Measurements from ENCODE around the gene SHANK1. TPM values are rescaled to one million over a fixed set of nuclear protein-coding genes. Genes with fewer than 3 reads are reported as not detected.

The SHANK1 gene
- total RNA-seq, 1 experiment from 2014 or later: not detected

GRCh38 chr19:50739132-50739913 lies 19.7 kb upstream of the SHANK1 start:
- no peak for DNase-seq (ENCODE audit: low read depth)
- in situ Hi-C loops (cut with HindIII; ENCODE audit: low pct_unique_long_range_greater_than_20kb, low sequenced_read_pairs): no loop called here

DNA sequence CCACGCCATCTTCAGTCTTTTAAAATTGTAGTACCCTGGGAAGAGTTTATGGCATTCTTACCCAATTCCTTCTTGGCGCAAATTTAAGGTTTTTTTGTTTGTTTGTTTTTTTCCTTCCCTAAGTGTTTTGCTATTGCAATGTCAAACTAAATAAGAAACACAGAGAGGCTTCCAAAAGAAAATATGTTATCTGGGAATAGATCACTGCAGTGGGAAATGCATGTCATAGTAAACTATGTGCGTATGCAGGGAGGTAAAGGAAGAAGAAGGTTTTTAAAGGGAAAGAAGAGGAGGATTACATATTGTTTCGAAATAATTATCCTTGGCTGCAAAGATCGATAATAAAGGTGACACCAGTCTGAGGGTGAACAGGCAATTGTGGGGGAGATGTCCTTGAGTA lies 16.7 kb upstream of the SHANK1 start:
- in situ Hi-C loops (cut with HindIII; ENCODE audit: low pct_unique_long_range_greater_than_20kb, low sequenced_read_pairs): no loop called here
- DNase-seq (ENCODE audit: low read depth): no peak

GRCh38 chr19:50735869-50736268 lies 16.3 kb upstream of the SHANK1 start:
- DNase-seq (ENCODE audit: low read depth): no peak
- in situ Hi-C loops (cut with HindIII; ENCODE audit: low pct_unique_long_range_greater_than_20kb, low sequenced_read_pairs): no loop called here

GRCh38 chr19:50729894-50730293 lies 10.3 kb upstream of the SHANK1 start:
- in situ Hi-C loops (cut with HindIII; ENCODE audit: low pct_unique_long_range_greater_than_20kb, low sequenced_read_pairs): no loop called here
- DNase-seq (ENCODE audit: low read depth): no peak

- peak; percentile 90 for DNase-seq (ENCODE audit: low read depth)
- in situ Hi-C loops (cut with HindIII; ENCODE audit: low pct_unique_long_range_greater_than_20kb, low sequenced_read_pairs): no loop called here
Observed at GRCh38 chr19:50728084-50728737, 8.6 kb upstream of the SHANK1 start.

GRCh38 chr19:50725911-50726230 lies 6.3 kb upstream of the SHANK1 start:
- no peak for DNase-seq (ENCODE audit: low read depth)

GRCh38 chr19:50725218-50725910 lies 5.8 kb upstream of the SHANK1 start:
- no peak for DNase-seq (ENCODE audit: low read depth)
- in situ Hi-C loops (cut with HindIII; ENCODE audit: low pct_unique_long_range_greater_than_20kb, low sequenced_read_pairs): no loop called here

More at GRCh38 chr19:50725911-50726230, 6.3 kb upstream of the SHANK1 start:
- in situ Hi-C loops (cut with HindIII; ENCODE audit: low pct_unique_long_range_greater_than_20kb, low sequenced_read_pairs): no loop called here

DNA sequence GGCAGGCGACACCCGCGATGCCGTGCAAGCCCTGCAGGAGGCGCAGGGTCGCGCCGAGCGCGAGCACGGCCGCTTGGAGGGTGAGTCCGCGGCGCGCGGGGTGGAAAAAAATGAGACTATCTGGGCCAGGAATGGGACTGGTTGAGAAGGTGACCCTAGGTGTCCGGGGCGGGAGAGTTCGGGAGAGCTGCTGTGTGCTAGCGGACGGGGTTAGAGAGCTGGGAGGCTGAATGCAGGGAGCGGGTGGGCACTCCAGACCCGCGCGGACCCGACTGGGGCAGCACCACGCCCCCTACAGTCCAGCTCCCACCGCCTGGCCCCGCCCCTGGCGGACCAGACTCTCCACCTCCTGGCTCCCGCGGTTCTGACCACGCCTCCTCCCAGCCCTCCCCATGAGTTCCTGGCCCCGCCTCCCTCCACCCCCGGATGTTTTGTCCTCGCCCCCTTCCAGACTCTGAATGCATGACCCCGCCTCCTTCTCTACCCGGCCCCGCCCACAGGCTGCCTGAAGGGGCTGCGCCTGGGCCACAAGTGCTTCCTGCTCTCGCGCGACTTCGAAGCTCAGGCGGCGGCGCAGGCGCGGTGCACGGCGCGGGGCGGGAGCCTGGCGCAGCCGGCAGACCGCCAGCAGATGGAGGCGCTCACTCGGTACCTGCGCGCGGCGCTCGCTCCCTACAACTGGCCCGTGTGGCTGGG lies 5.1 kb upstream of the SHANK1 start:
- DNase-seq (ENCODE audit: low read depth): peak; percentile 96
- in situ Hi-C loops (cut with HindIII; ENCODE audit: low pct_unique_long_range_greater_than_20kb, low sequenced_read_pairs): no loop called here

DNA sequence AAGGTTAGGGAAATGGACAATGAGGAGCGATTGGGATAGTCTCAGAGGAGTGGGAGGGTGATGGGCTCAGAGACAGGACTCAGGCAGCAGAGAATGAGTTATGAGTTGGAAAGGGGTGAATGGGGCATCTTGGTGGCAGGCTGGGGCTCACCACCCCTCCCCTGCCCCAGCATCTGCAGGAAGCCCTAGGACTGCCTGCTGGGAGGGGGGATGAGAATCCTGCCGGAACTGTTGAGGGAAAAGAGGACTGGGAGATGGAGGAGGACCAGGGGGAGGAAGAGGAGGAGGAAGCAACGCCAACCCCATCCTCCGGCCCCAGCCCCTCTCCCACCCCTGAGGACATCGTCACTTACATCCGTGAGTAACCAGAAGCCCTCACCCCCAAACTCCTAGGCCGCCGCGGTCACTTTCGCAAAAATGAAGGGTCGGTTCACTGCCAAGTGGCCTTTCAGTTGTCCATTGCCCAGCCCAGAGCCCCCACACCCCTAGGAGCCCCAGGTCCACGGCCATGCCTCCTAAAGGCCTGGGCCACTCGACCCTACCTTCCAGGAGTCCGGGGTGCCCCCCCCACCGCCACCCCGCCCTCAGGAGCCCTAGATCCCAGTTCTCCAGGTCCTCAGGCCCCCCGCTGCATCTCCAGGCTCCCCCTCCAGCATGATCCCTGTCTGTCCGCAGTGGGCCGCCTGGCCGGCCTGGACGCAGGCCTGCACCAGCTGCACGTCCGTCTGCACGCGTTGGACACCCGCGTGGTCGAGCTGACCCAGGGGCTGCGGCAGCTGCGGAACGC lies 4.3 kb upstream of the SHANK1 start:
- no peak for DNase-seq (ENCODE audit: low read depth)
- in situ Hi-C loops (cut with HindIII; ENCODE audit: low pct_unique_long_range_greater_than_20kb, low sequenced_read_pairs): no loop called here

DNA sequence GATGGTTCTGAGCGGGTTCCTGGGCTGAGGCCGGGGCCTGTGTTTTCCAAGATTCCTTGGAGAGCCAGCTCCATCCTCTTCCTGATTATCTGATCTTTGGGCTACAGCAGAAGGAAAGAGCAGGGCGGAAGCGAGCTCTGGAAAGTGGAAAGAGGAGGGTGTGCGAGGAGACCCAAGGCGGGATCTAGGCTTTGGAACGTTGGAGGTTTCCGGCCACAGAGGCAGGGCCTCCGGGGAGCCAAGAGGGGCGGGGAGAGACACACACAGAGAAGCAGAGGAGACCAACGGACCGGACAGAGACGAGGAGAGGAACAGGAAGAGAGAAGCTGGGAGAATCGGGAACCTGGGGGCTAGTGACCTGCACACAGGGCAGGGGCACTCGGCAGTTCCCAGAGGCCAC lies 3.5 kb upstream of the SHANK1 start, which contains the start of gene CLEC11A:
TSS of gene CLEC11A (plus strand) at position 296 of the 400 bp plus-strand sequence. CDS start 162 bp downstream, outside the sequence.
- in situ Hi-C loops (cut with HindIII; ENCODE audit: low pct_unique_long_range_greater_than_20kb, low sequenced_read_pairs): no loop called here
- DNase-seq (ENCODE audit: low read depth): no peak

DNA sequence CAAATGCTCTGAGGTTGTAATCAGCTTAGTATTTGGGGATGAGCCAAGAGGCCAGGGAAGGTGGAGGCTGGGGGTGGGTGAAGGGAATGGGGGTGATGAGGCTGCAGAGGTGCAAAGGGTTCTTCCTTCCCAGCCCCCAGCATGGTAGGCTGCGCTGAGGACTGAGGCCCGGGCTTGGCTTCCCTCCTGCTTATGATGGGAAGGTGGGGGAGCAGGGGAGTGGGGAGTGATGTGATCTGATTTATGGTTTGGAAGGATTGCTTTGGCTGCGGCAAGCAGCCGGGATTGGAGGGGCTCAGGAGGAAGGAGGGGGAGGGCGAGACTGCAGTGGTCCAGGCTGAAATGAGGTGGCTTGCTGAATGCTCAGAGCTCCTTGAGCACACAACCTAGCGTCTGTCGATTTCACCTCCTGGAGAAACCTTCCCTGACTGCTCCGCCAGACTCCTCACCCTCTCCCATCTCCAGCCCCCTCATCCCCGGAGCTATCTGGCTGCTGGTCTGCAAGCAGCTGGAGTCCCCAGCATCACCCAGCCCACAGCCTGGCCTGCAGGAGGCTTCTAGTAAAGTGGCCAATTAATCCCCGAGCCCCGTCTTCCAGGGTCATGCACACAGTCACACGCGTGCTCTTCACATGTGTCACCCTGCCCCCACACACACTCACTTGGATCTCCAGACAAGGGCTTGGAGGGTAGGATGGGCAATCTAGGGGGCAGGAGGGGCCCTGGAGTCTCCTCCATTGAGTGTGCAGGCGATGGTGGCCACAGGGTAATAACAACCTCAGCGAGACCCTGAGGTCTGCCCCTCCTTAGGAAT lies 2.8 kb upstream of the SHANK1 start:
- in situ Hi-C loops (cut with HindIII; ENCODE audit: low pct_unique_long_range_greater_than_20kb, low sequenced_read_pairs): no loop called here

DNA sequence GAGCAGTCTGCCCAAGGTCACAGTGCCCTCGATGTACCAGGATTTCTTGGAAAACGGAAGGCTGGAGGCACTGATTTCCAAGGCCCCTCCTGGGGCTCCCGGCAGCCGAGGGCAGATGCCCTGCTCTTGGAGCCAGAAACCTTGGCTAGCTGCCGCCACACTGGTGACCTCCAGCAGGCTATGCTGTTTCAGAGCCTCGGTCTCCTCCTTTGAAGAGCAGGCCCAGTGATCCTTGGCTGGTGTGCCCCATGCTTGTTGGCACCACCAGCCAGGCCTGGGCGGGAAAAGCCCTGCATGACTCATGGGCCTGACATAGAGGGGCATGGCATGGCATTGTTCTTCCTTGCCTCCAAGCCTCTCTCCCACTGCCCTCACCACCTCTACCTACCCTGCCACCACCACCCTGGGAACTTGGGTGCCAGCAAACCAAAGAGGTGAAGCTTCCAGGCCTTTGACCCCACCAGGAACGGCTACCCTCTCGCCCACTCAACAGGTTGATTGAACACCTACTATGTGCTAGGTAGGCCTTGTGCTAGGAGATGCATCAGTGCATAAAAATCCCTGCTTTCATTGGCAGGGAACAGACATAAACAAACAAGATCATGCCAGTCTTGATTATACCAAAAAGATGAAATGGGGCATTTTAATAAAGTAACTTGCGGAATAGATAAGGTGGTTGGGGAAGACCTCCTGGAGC lies 2.0 kb upstream of the SHANK1 start:
- DNase-seq (ENCODE audit: low read depth): peak; percentile 29
- in situ Hi-C loops (cut with HindIII; ENCODE audit: low pct_unique_long_range_greater_than_20kb, low sequenced_read_pairs): no loop called here

More for the DNA sequence above, 2.8 kb upstream of the SHANK1 start:
- DNase-seq (ENCODE audit: low read depth): no peak

DNA sequence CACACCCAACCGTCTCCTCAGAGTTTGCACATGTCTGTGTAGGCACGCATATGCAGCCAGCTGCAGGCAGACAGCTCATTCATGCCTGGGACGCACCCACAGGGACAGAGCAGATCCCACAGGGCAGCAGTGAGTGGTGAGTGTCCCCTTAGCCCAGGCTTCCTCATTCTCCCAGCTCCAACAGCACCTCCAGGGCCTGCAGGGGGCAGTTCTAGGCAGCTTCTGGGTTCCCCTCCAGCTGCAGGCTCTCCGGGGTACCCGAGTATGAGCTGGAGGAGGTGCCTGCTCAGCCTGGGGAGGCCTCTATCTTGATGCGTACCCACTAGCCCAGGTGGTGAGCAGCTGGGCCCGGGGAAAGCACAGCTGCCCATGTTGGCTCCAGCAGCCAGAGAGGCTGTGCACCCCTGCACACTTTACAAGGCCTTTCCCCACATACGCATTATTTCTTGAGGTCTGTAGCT lies 1.3 kb upstream of the SHANK1 start:
- in situ Hi-C loops (cut with HindIII; ENCODE audit: low pct_unique_long_range_greater_than_20kb, low sequenced_read_pairs): no loop called here
- DNase-seq (ENCODE audit: low read depth): no peak

DNA sequence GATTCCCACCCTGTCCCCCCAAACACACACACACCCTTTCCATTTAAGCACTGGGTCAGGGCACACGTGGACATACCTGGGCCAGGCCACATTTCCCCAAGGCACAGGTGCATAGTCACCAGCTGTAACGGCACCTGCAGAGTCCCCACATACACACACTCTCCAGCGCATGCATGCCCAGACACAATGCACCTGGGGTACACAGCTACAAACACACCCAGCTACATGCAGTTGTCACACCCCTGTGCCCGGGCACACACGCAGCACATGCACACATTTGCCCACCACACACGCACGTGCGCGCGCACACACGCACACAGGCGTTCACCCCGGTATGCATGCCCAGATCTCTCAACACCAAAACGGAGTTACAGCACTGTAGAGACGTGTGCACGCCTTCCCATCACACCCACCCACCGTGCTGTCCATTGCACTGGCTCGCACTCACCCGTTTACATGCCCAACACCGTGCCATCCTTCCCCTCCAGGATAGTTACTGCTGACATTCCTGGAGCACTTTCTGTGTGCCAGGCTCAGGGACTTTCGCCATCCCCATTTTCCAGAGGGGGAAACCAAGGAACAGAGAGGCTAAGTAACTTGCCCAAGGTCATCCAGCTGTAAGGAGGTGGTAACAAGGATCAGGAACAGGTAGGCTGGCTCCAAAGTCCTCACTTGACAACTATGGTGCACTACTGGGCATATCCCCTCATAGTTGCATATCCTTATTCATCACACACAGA lies 749 bp upstream of the SHANK1 start:
- no peak for DNase-seq (ENCODE audit: low read depth)
- in situ Hi-C loops (cut with HindIII; ENCODE audit: low pct_unique_long_range_greater_than_20kb, low sequenced_read_pairs): no loop called here

DNA sequence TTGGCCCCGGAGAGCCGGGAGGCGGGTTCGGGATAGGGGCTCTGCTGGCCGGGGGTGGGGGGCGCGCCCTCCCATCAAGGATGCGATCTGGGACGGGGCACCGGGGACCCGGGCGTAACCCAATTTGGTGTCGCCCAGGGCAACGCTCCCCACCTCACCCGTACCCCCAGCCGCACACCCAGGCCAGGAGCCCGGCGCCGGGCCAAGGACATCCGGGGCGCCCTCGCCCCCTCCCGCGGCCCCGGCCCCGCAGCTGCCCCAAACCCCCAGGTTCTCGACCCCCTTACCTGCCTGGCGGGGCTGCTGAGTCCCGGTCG lies 525 bp downstream of the SHANK1 start:
- in situ Hi-C loops (cut with HindIII; ENCODE audit: low pct_unique_long_range_greater_than_20kb, low sequenced_read_pairs): no loop called here
- DNase-seq (ENCODE audit: low read depth): no peak
